Measurements from ENCODE around the gene ZNF546.

ZNF546 gene

GRCh38 chr19:39982883-39983282 lies 14.0 kb upstream of the ZNF546 start:
- Histone ChIP-seq H3K27me3 (no peaks in the 10 kb centered on the region), H3K36me3 (peaks cover 46% of the 10 kb centered on the region), H3K27ac (no peak overlapping the region), H3K4me3 (ENCODE audit: low read depth in 1 of 2, low read length in 1 of 2) (no peak overlapping the region), H3K4me1 (ENCODE audit: control insufficient read depth in 1 of 2, insufficient read depth in 1 of 2, low read depth in 1 of 2, low read length in 1 of 2) (no peaks in the 10 kb centered on the region), H3K9me3 (peaks cover 19% of the 10 kb centered on the region)
- TF ChIP-seq, protein P1, sequence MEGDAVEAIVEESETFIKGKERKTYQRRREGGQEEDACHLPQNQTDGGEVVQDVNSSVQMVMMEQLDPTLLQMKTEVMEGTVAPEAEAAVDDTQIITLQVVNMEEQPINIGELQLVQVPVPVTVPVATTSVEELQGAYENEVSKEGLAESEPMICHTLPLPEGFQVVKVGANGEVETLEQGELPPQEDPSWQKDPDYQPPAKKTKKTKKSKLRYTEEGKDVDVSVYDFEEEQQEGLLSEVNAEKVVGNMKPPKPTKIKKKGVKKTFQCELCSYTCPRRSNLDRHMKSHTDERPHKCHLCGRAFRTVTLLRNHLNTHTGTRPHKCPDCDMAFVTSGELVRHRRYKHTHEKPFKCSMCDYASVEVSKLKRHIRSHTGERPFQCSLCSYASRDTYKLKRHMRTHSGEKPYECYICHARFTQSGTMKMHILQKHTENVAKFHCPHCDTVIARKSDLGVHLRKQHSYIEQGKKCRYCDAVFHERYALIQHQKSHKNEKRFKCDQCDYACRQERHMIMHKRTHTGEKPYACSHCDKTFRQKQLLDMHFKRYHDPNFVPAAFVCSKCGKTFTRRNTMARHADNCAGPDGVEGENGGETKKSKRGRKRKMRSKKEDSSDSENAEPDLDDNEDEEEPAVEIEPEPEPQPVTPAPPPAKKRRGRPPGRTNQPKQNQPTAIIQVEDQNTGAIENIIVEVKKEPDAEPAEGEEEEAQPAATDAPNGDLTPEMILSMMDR (IDR thresholded peaks at IDR 0.05) = no peak

DNA sequence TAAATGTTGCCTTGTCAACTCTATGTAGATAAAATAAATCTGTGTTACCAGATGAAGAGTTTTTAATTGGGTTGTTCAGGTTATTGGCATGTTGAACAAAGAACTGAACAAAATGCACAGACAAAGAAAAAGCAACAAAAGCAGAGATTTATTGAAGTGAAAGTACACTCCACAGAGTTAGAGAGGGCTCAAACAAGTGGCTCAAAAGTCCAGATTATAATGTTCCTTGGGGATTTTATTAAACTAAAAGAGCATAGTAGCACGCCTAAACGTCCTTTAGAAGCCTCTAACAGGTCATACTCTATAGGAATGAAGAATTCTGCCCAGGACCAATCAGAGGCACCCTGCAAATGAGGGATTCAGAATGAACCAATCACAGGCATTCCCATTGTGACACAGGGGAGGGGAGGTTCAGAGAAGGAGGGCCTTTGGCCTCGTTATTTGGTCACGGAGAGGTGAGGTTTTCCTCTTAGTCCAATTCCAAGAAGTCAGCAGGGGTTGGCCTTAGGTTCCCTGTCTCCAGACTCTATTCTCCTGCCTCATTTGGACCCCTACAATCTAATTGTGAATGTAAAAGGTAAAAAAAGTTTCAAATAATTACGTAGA lies 13.1 kb upstream of the ZNF546 start:
- Histone ChIP-seq H3K4me1 (ENCODE audit: control insufficient read depth in 1 of 2, insufficient read depth in 1 of 2, low read depth in 1 of 2, low read length in 1 of 2) (no peaks in the 10 kb centered on the region), H3K4me3 (ENCODE audit: low read depth in 1 of 2, low read length in 1 of 2) (no peak overlapping the region), H3K9me3 (peaks cover 19% of the 10 kb centered on the region), H3K27ac (no peak overlapping the region), H3K36me3 (peaks cover 38% of the 10 kb centered on the region), H3K27me3 (no peaks in the 10 kb centered on the region)
- TF ChIP-seq, protein P1 (IDR thresholded peaks at IDR 0.05) = no peak

DNA sequence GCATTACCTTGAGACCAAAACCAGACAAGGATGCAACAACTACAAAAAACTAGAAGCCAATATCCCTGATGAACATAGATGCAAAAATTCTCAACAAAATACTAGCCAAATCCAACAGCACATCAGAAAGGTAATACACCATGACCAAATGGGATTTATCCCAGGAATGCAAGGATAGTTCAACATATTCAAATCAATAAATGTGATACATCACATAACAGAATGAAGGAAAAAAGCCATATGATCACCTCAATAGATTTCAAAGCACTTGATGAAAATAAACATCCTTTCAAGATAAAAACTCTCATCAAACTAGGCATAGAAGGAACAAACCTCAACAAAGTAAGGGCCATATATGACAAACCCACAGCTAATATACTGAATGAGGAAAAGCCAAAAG lies 10.2 kb upstream of the ZNF546 start:
- peaks cover 19% of the 10 kb centered on the region for H3K9me3 ChIP-seq
- H3K36me3 ChIP-seq = peaks cover 9% of the 10 kb centered on the region
- H3K27me3 ChIP-seq = no peaks in the 10 kb centered on the region
- no peak overlapping the region for H3K4me3 ChIP-seq (ENCODE audit: low read depth in 1 of 2, low read length in 1 of 2)
- TF ChIP-seq, protein P1 (IDR thresholded peaks at IDR 0.05) = no peak
- no peaks in the 10 kb centered on the region for H3K4me1 ChIP-seq (ENCODE audit: control insufficient read depth in 1 of 2, insufficient read depth in 1 of 2, low read depth in 1 of 2, low read length in 1 of 2)
- no peak overlapping the region for H3K27ac ChIP-seq

DNA sequence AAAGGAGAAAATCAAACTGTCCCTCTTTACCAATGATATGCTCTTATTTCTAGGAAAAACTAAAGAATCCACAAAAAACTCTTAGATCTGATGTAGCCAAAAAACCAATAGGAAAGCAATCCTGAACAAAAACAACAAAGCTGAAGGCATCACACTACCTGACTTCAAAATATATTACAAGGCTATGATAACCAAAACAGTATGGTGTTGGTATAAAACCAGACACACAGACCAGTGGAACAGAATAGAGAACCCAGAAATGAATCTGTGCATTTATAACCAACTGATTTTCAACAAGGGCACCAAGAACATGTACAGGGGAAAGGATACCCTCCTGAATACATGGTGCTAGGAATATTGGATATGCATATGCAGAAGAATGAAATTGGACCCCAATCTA lies 9.7 kb upstream of the ZNF546 start:
- H3K4me3 ChIP-seq (ENCODE audit: low read depth in 1 of 2, low read length in 1 of 2) = no peak overlapping the region
- peaks cover 19% of the 10 kb centered on the region for H3K9me3 ChIP-seq
- H3K27me3 ChIP-seq = no peaks in the 10 kb centered on the region
- H3K27ac ChIP-seq = no peak overlapping the region
- H3K36me3 ChIP-seq = peaks cover 4% of the 10 kb centered on the region
- TF ChIP-seq, protein P1 (IDR thresholded peaks at IDR 0.05) = no peak
- H3K4me1 ChIP-seq (ENCODE audit: control insufficient read depth in 1 of 2, insufficient read depth in 1 of 2, low read depth in 1 of 2, low read length in 1 of 2) = no peaks in the 10 kb centered on the region

- TF ChIP-seq, protein P1 (IDR thresholded peaks at IDR 0.05) = no peak
- H3K4me3 ChIP-seq (ENCODE audit: low read depth in 1 of 2, low read length in 1 of 2) = no peak overlapping the region
Measured at GRCh38 chr19:39987596-39987995, 9.3 kb upstream of the ZNF546 start.

More at GRCh38 chr19:39987596-39987995, 9.3 kb upstream of the ZNF546 start:
- Histone ChIP-seq H3K27ac (no peak overlapping the region), H3K4me1 (ENCODE audit: control insufficient read depth in 1 of 2, insufficient read depth in 1 of 2, low read depth in 1 of 2, low read length in 1 of 2) (no peaks in the 10 kb centered on the region), H3K36me3 (no peaks in the 10 kb centered on the region), H3K9me3 (peaks cover 19% of the 10 kb centered on the region), H3K27me3 (no peaks in the 10 kb centered on the region)
